Transverse colon (tissue), 3 donors: ENCODE measurements around the gene PRL.

Experiments
- CTCF ChIP-seq, 5 experiments: fragments of 200-600 bp in 3 of 5; fragments of 450-650 bp in 2 of 5; sonication (generic) in 3 of 5; IDR thresholded peaks; 1 replicate in 2 of 5; 2 replicates in 3 of 5; pipeline ENCODE4 v1.5.1; 2016 to 2017; ENCODE audit warnings: antibody characterized with exemption in 5 of 5, inconsistent platforms in 3 of 5, mild to moderate bottlenecking in 2 of 5, moderate library complexity in 1 of 5
- EP300 ChIP-seq: sonication (generic); formaldehyde crosslinking; IDR thresholded peaks from one replicate; pipeline ENCODE4 v1.6.1; 2017; ENCODE audit warnings: antibody characterized with exemption, low read depth
- POLR2A ChIP-seq: fragments of 450-650 bp; IDR thresholded peaks from one replicate; pipeline ENCODE4 v1.6.1; 2016; ENCODE audit warnings: antibody characterized with exemption, mild to moderate bottlenecking, moderate library complexity

GRCh38 chr6:22239261-22239921, 57.4 kb downstream of the PRL start:
- no peak for TF ChIP-seq CTCF (IDR thresholded peaks at IDR 0.05)
- no peak for TF ChIP-seq POLR2A
- TF ChIP-seq EP300: no peak
